Measurements from ENCODE around the gene SEMA3C.

The SEMA3C gene

DNA sequence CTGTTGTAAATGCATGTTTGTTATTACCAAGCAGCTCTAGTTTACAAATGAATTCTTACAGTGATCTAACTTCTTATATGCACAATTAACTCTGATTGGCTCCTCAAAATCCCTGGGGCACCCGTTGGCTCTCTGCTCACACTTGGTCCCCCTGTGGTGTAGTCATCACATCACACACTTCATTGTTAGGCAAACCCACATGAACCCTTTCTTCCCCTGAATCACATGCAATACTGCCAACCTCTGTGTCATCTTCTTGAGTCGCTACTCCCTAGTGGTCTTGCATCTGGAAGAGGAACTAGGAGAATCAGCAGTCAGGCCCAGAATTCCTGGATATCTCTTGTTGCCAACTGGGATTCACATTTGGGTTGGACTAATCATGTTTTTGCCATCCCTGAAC is 207.3 kb downstream of the SEMA3C start:
- DNase-seq (ENCODE audit: low read depth) = no peak
- no peak overlapping the region for H3K4me3 ChIP-seq (ENCODE audit: low read depth, low read length)
- TF ChIP-seq, protein P1, sequence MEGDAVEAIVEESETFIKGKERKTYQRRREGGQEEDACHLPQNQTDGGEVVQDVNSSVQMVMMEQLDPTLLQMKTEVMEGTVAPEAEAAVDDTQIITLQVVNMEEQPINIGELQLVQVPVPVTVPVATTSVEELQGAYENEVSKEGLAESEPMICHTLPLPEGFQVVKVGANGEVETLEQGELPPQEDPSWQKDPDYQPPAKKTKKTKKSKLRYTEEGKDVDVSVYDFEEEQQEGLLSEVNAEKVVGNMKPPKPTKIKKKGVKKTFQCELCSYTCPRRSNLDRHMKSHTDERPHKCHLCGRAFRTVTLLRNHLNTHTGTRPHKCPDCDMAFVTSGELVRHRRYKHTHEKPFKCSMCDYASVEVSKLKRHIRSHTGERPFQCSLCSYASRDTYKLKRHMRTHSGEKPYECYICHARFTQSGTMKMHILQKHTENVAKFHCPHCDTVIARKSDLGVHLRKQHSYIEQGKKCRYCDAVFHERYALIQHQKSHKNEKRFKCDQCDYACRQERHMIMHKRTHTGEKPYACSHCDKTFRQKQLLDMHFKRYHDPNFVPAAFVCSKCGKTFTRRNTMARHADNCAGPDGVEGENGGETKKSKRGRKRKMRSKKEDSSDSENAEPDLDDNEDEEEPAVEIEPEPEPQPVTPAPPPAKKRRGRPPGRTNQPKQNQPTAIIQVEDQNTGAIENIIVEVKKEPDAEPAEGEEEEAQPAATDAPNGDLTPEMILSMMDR (IDR thresholded peaks at IDR 0.05; ENCODE audit: low read depth, low read length, missing control alignments) = no peak
- in situ Hi-C loops (cut with HindIII; ENCODE audit: low sequenced_read_pairs) = loop anchor here (25.0 kb wide), 1 partner anchor 751 kb away; no protein-coding TSS in a partner anchor

DNA sequence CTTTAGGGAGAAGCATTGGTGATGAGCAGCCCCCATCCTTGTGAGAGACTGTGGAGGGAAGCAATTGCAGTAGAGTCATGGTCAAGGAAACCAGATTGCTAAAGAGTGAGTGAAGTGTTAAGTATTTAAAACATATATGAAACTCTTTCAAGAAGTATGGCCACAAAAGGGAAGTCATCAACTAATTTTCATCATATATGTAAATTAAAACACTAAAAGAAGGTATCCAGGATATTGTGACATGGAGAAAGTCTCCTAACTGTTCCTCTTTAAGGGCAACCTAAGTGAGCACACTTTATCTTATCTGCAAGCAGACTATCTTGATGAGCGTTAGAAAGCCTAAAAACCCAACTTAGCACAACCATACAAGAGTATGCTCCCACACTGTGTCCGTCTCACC is 210.7 kb downstream of the SEMA3C start:
- DNase-seq (ENCODE audit: low read depth) = no peak
- in situ Hi-C loops (cut with HindIII; ENCODE audit: low sequenced_read_pairs) = loop anchor here (25.0 kb wide), 1 partner anchor 754 kb away; no protein-coding TSS in a partner anchor
- TF ChIP-seq, protein P1 (IDR thresholded peaks at IDR 0.05; ENCODE audit: low read depth, low read length, missing control alignments) = no peak
- H3K4me3 ChIP-seq (ENCODE audit: low read depth, low read length) = no peak overlapping the region

- DNase-seq (ENCODE audit: low read depth) = no peak
- in situ Hi-C loops (cut with HindIII; ENCODE audit: low sequenced_read_pairs) = loop anchor here (25.0 kb wide), 1 partner anchor 755 kb away; no protein-coding TSS in a partner anchor
- TF ChIP-seq, protein P1 (IDR thresholded peaks at IDR 0.05; ENCODE audit: low read depth, low read length, missing control alignments) = no peak
- no peak overlapping the region for H3K4me3 ChIP-seq (ENCODE audit: low read depth, low read length)
Observed at GRCh38 chr7:80707318-80707717, 211.5 kb downstream of the SEMA3C start.

DNA sequence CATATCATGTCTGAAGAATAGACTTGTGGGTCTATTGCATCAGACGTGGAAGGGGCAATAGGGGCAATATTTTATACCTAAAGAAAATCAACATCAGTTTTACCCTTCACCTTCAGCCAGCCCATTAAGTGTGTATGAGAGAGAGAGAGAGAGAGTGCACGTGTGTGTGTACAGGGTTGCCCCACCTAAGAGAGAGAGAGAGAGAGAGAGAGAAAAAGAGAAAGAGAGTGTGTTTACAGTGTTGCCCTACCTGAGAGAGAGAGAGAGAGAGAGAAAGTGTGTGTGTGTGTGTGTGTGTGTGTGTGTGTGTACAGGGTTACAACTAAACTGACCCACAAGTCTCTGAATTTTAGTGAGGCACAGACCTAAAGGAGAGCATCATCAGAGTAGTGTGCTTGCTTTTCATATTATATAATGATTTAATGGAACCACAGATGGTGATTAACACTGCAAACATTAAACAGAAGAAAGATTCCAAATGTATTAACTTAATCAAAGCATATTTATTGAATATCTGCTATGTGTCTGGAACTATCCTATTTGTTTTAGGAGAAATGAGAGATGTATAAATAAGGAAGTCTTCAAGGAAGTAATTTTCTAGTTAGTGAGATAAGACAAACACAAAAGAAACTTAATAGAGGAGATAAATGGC is 213.6 kb downstream of the SEMA3C start:
- DNase-seq (ENCODE audit: low read depth) = no peak
- in situ Hi-C loops (cut with HindIII; ENCODE audit: low sequenced_read_pairs) = loop anchor here (25.0 kb wide), 1 partner anchor 757 kb away; no protein-coding TSS in a partner anchor
- TF ChIP-seq, protein P1 (IDR thresholded peaks at IDR 0.05; ENCODE audit: low read depth, low read length, missing control alignments) = no peak
- H3K4me3 ChIP-seq (ENCODE audit: low read depth, low read length) = no peak overlapping the region

DNA sequence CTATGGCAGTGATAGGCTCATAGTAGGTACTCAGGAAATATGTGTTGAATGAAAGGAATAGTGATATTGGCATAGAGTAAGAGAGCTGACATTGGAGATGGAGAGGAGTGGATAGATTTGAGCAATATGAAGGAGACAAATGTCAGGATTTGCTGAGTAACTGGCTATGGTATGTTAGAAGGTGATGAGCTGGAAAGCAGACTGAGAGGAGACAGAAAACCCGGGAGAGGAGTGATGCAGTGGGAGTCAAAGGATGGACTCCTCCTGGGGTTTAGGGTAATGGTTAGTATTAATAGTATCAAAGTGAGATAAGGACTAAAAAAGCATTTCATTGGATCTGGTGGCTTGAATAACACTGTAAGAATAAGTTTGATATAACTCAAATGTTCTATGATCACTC is 215.6 kb downstream of the SEMA3C start:
- TF ChIP-seq, protein P1 (IDR thresholded peaks at IDR 0.05; ENCODE audit: low read depth, low read length, missing control alignments) = no peak
- DNase-seq (ENCODE audit: low read depth) = no peak

DNA sequence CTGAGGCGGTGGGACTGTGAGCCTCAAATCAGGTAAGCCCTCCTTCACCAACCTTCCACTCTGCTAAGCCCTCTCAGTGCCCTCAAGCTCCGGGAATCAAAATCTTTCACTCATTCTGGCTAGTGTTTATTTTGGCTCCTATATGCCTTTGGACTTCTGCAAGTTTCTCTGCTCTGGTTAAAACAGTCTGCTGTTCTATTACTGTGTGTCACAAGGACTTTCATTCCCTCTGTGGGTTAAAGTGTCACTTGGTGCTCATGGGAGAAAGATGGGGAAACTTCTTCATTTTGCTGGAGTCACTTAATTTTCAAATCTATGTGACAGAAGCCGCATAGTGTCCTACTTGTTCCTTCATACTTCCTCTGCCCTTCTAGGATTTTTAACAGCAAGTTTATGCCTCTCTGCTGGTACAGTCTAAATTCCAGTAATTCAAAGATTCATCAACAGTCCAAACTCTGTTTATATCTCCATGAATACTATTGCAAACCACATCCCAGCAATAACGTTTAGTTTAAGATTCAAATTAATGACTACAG is 219.1 kb downstream of the SEMA3C start:
- no peak overlapping the region for H3K4me3 ChIP-seq (ENCODE audit: low read depth, low read length)
- DNase-seq (ENCODE audit: low read depth) = no peak
- TF ChIP-seq, protein P1 (IDR thresholded peaks at IDR 0.05; ENCODE audit: low read depth, low read length, missing control alignments) = no peak
- in situ Hi-C loops (cut with HindIII; ENCODE audit: low sequenced_read_pairs) = loop anchor here (25.0 kb wide), 1 partner anchor 763 kb away; no protein-coding TSS in a partner anchor

More for the DNA sequence above, 215.6 kb downstream of the SEMA3C start:
- in situ Hi-C loops (cut with HindIII; ENCODE audit: low sequenced_read_pairs) = loop anchor here (25.0 kb wide), 1 partner anchor 759 kb away; no protein-coding TSS in a partner anchor
- no peak overlapping the region for H3K4me3 ChIP-seq (ENCODE audit: low read depth, low read length)

Data from astrocyte of the cerebellum (primary cell).